Measurements from ENCODE around the gene RPL21.

DNA sequence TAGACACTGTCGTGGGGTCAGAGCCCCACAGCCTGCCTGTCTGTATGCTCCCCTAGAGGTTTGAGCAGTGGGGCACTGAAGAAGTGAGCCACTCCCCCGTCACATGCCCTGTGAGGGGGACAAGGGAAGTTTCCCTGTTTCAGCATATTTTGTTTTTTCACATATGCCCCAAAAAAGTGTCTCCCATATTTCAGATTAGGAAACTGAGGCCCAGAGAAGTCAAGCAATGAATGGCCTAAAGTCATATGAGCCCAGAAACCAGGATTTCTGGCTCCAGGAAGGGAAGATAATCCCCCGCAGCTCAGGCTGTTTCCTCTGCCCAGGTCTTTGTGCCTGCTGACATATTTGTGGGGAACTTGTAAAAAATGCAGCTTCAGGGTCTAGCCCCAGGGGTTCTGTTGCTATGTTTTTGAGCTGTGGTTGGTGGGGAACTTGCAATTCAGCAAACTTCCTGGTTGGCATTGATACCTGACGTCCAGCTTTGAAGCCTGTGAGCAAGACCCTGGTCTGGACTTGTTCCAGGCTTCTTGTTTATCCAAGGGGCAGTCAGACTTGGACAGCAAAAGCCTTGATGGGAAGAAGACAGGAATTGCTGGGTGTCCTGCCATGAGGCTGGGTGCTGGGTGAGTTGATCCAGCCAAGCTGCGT, 28.8 kb downstream of the RPL21 start:
- TF ChIP-seq REST (IDR thresholded peaks at IDR 0.05; ENCODE audit: insufficient read depth in 1 of 2, low read depth in 2 of 2, low read length in 2 of 2) (no peak), POLR2AphosphoS5 (IDR thresholded peaks at IDR 0.05; ENCODE audit: low read depth, low read length) (no peak), TAF1 (IDR thresholded peaks at IDR 0.05; ENCODE audit: borderline replicate concordance, insufficient read depth, low read length) (no peak), SIN3A (IDR thresholded peaks at IDR 0.05; ENCODE audit: borderline replicate concordance, insufficient read depth, low read length) (no peak)

Measured in PFSK-1 (cell line).